GM13976 (cell line): ENCODE measurements around the gene ZPLD1.

Experiments
- DNase-seq: peaks from one replicate; pipeline ENCODE4 v3.0.0; 2012; ENCODE audit warnings: low spot score
- CTCF ChIP-seq: IDR thresholded peaks from 2 replicates; pipeline ENCODE4 v1.5.1; 2012; ENCODE audit warnings: borderline replicate concordance, mild to moderate bottlenecking; ENCODE audit not compliant: insufficient read depth; ENCODE audit errors: extremely low read depth, missing control alignments, control extremely low read depth
- in situ Hi-C: fragments of 300-500 bp; cut with MboI; formaldehyde crosslinking; loops from one replicate; pipeline ENCODE4 v1.12.0; 2022; ENCODE audit warnings: low sequenced_read_pairs, mixed read lengths, inconsistent platforms; ENCODE audit not compliant: unreplicated experiment

Gene ZPLD1

GRCh38 chr3:102443021-102443420 lies 8.2 kb downstream of the ZPLD1 start:
- in situ Hi-C loops, result no loop called here
- TF ChIP-seq CTCF, result no peak
- no peak for DNase-seq

- no peak for DNase-seq
- in situ Hi-C loops, result no loop called here
- no peak for TF ChIP-seq CTCF
Measured at GRCh38 chr3:102444101-102444500, 9.3 kb downstream of the ZPLD1 start.

GRCh38 chr3:102447272-102447671 lies 12.5 kb downstream of the ZPLD1 start:
- DNase-seq, result no peak
- TF ChIP-seq CTCF, result no peak
- in situ Hi-C loops, result no loop called here

- in situ Hi-C loops, result no loop called here
- no peak for DNase-seq
- TF ChIP-seq CTCF, result no peak
Measured at GRCh38 chr3:102449341-102449740, 14.5 kb downstream of the ZPLD1 start.

- in situ Hi-C loops, result no loop called here
- no peak for TF ChIP-seq CTCF
- no peak for DNase-seq
Measured at GRCh38 chr3:102449930-102450329, 15.1 kb downstream of the ZPLD1 start.

- no peak for TF ChIP-seq CTCF
- no peak for DNase-seq
- in situ Hi-C loops, result no loop called here
Measured at GRCh38 chr3:102450976-102451375, 16.2 kb downstream of the ZPLD1 start.

- DNase-seq, result no peak
- in situ Hi-C loops, result no loop called here
- TF ChIP-seq CTCF, result no peak
Measured at GRCh38 chr3:102451543-102451942, 16.7 kb downstream of the ZPLD1 start.
